Nephron (organoid): Measurements from ENCODE around the gene NKIRAS1.

Experiments
- H3K27ac Mint-ChIP-seq, 3 experiments: 2 replicates each; pipeline ENCODE4 v1.8.0; 2020; ENCODE audit warnings: mixed read lengths in 3 of 3, mild to moderate bottlenecking in 2 of 3, moderate library complexity in 1 of 3
- H3K27me3 Mint-ChIP-seq: 2 replicates; pipeline ENCODE4 v1.8.0; 2021; ENCODE audit warnings: low read depth, mild to moderate bottlenecking, moderate library complexity, mixed read lengths
- H3K36me3 Mint-ChIP-seq: 2 replicates; pipeline ENCODE4 v1.8.0; 2020; ENCODE audit warnings: low read depth, mixed read lengths
- H3K4me1 Mint-ChIP-seq: 2 replicates; pipeline ENCODE4 v1.8.0; 2020; ENCODE audit warnings: mixed read lengths
- H3K4me3 Mint-ChIP-seq, 3 experiments: 2 replicates each; pipeline ENCODE4 v1.8.0; 2020; ENCODE audit warnings: mild to moderate bottlenecking in 3 of 3, mixed read lengths in 3 of 3, moderate library complexity in 2 of 3
- H3K9me3 Mint-ChIP-seq: 2 replicates; pipeline ENCODE4 v1.8.0; 2020; ENCODE audit warnings: mixed read lengths
- TF ChIP-seq, protein P1 (sequence below), 3 experiments: fragments of 200-600 bp; sonication (generic); IDR thresholded peaks; one replicate each; pipeline ENCODE4 v1.5.0; 2021; ENCODE audit warnings: antibody characterized with exemption in 3 of 3; ENCODE audit not compliant: unreplicated experiment in 3 of 3

NKIRAS1 gene

DNA sequence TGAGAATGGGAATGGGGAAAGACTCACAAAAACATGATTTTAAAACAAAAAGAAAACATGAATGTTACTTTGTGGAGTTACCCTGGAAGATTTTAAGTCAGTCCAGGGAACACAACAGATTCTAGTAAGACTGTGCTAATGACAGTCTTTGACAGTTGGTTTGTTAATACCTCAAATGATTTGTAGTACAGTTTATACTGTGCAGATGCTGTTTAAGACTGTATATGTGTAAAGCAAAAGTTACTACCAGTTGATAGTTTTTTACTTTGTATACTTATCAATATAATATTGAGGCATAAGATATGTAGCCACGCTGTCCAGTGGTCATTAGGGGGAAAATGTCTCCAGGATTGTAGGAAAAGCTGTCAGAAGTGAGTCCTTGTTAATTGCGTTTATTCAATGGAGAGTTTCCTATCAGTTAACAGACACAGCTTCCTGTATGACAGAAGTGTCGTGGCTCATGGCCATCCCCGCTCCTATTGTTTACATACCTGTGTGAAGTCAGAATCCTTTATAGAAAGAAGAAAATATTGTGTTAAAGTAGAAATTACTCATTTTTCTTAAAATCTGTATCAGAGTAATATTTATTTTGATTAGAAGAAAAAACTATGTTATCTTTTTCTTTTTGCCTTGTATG lies 36.0 kb downstream of the NKIRAS1 start:
- Mint-ChIP-seq H3K4me3 (no peak overlapping the region), H3K27ac (no peak overlapping the region), H3K9me3 (peaks cover 13% of the 10 kb centered on the region), H3K36me3 (peaks cover 56% of the 10 kb centered on the region), H3K27me3 (no peaks in the 10 kb centered on the region), H3K4me1 (peaks cover 17% of the 10 kb centered on the region)
- TF ChIP-seq, protein P1, sequence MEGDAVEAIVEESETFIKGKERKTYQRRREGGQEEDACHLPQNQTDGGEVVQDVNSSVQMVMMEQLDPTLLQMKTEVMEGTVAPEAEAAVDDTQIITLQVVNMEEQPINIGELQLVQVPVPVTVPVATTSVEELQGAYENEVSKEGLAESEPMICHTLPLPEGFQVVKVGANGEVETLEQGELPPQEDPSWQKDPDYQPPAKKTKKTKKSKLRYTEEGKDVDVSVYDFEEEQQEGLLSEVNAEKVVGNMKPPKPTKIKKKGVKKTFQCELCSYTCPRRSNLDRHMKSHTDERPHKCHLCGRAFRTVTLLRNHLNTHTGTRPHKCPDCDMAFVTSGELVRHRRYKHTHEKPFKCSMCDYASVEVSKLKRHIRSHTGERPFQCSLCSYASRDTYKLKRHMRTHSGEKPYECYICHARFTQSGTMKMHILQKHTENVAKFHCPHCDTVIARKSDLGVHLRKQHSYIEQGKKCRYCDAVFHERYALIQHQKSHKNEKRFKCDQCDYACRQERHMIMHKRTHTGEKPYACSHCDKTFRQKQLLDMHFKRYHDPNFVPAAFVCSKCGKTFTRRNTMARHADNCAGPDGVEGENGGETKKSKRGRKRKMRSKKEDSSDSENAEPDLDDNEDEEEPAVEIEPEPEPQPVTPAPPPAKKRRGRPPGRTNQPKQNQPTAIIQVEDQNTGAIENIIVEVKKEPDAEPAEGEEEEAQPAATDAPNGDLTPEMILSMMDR (IDR thresholded peaks at IDR 0.05; ENCODE audit: unreplicated experiment in 3 of 3), result no peak

DNA sequence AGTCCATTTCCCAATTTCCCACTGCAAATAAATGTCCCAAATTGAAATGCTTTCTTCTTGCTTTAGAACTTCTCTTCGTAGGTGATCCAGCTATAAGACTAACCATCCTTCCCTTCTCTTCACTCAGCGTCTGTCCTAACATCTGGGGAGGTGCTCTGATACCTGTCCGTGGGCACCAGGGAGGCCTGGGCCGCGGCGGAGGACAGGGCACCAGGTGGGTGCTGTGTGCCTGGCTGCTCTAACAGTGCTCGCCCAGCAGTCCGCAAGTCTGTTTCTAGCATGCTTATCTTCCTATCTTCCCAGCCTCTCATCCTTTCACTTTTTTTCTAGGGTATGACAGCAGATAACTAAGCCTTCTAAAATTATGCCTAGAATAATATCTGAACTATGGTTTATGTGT lies 37.3 kb downstream of the NKIRAS1 start:
- H3K27me3 Mint-ChIP-seq, result no peaks in the 10 kb centered on the region
- H3K4me3 Mint-ChIP-seq, result no peak overlapping the region
- H3K27ac Mint-ChIP-seq, result no peak overlapping the region
- H3K36me3 Mint-ChIP-seq, result peaks cover 56% of the 10 kb centered on the region
- TF ChIP-seq, protein P1 (IDR thresholded peaks at IDR 0.05; ENCODE audit: unreplicated experiment in 3 of 3), result no peak
- peaks cover 13% of the 10 kb centered on the region for H3K9me3 Mint-ChIP-seq
- H3K4me1 Mint-ChIP-seq, result peaks cover 27% of the 10 kb centered on the region

DNA sequence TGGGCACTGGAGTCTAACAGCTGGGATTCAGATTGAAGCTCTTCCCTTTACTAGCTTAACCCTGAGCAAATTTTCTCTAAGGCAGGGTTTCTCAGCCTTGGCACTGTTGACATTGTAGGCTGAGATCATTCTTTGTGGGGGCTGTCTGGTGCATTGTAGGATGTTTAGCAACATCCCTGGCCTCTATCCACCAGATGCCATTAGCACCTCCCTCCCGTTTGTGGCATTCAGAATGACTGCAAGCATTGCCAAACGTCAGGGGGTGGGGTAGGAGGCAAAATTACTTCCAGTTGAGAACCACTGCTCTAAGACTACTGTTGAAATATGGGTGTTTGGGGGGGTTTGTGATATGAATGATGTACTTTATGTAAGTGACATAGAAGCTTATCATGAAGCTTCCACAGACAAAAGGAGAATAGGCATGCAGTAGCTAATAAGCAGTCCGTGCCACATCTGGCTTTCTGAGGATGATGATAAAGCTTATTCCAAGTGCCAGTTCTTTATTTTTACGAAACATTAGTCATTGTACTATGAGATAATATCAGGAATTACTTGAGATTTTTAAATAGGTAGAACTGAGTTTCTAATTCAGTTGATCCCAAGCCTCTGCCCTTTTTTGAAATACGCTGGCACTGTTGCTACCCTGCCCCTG lies 39.3 kb downstream of the NKIRAS1 start:
- Mint-ChIP-seq H3K36me3 (peaks cover 49% of the 10 kb centered on the region), H3K27me3 (no peaks in the 10 kb centered on the region), H3K9me3 (peaks cover 13% of the 10 kb centered on the region), H3K4me1 (peaks cover 35% of the 10 kb centered on the region), H3K27ac (peak overlapping the region in 2 of 3 experiments; percentile 37 to 54), H3K4me3 (no peak overlapping the region)
- TF ChIP-seq, protein P1 (IDR thresholded peaks at IDR 0.05; ENCODE audit: unreplicated experiment in 3 of 3), result no peak

DNA sequence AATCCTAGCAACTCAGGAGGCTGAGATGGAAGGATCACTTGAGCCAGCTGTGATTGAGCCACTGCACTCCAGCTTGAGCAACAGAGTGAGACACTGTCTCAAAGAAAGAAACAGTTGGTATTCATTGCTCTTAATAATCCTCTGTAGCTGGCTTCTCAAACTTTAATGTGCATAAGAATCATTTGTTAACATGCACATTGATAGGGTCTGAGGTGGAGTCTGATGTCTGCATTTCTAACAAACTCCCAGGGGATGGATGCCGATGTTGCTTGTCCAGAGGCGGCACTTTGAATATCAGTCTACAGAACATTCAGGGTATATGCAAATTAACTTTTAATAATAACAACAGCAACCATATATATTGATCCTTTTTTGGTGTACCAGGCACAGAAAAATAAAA lies 39.9 kb downstream of the NKIRAS1 start:
- no peaks in the 10 kb centered on the region for H3K27me3 Mint-ChIP-seq
- peaks cover 48% of the 10 kb centered on the region for H3K36me3 Mint-ChIP-seq
- peaks cover 35% of the 10 kb centered on the region for H3K4me1 Mint-ChIP-seq
- peak overlapping the region in 2 of 3 experiments; percentile 37 to 54 for H3K27ac Mint-ChIP-seq
- TF ChIP-seq, protein P1 (IDR thresholded peaks at IDR 0.05; ENCODE audit: unreplicated experiment in 3 of 3), result no peak
- H3K4me3 Mint-ChIP-seq, result no peak overlapping the region
- peaks cover 13% of the 10 kb centered on the region for H3K9me3 Mint-ChIP-seq

DNA sequence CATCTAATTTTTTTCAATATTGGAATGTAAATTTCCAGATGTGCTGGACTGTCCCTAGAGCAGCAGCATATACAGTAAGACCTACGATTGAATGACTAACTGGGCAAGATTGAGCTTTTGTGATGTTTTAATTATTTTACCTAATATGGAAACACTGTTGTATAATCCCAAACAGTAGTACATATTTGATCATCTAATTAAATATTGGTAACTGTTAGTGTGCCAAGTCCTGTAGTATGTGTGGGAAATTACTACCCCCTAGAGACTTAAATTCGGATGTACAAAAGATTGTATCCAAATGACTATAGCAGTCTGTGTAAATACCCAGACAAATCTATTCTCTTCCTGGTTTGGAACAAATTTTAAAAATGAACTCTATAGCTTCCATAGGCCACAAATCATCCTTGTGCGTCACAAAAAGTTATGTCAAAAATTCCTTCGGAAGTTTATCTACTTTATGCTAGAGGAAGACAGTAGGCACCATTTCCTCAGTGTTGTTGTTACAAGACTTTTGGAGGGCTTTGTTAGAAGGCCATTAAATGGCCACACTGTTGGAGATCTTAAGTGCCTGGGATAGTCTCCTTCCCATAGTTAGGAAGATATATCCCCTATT lies 41.6 kb downstream of the NKIRAS1 start:
- H3K4me1 Mint-ChIP-seq, result peaks cover 36% of the 10 kb centered on the region
- no peak overlapping the region for H3K27ac Mint-ChIP-seq
- peaks cover 40% of the 10 kb centered on the region for H3K36me3 Mint-ChIP-seq
- TF ChIP-seq, protein P1 (IDR thresholded peaks at IDR 0.05; ENCODE audit: unreplicated experiment in 3 of 3), result no peak
- peaks cover 13% of the 10 kb centered on the region for H3K9me3 Mint-ChIP-seq
- H3K4me3 Mint-ChIP-seq, result no peak overlapping the region
- H3K27me3 Mint-ChIP-seq, result no peaks in the 10 kb centered on the region
